Mammary epithelial cell (primary cell): ENCODE measurements around the gene ID2.

Experiments
- CTCF ChIP-seq, 2 donors: IDR thresholded peaks in 1 of 2; conservative IDR thresholded peaks in 1 of 2; 2 replicates each; pipeline ENCODE4 v1.5.1; 2011 to 2012; ENCODE audit warnings: inconsistent platforms in 2 of 2, low read length in 2 of 2, mild to moderate bottlenecking in 2 of 2, control low read depth in 1 of 2, low read depth in 1 of 2; ENCODE audit not compliant: insufficient read depth in 1 of 2; ENCODE audit errors: extremely low read depth in 1 of 2
- EZH2 ChIP-seq: IDR thresholded peaks from 2 replicates; pipeline ENCODE4 v1.6.1; 2012; ENCODE audit warnings: low read length, inconsistent platforms, borderline replicate concordance

- no peak for TF ChIP-seq CTCF (conservative IDR thresholded peaks at IDR 0.05 in 1 of 2, IDR thresholded peaks at IDR 0.05 in 1 of 2; ENCODE audit: extremely low read depth in 1 of 2, insufficient read depth in 1 of 2, low read depth in 1 of 2, low read length in 2 of 2)
- TF ChIP-seq EZH2 = no peak
These were observed 41.4 kb upstream of the ID2 start for GRCh38 chr2:8640498-8640897.
